ENCODE data around the gene DAP. TPM values are rescaled to one million over a fixed set of nuclear protein-coding genes. Genes with fewer than 3 reads are reported as not detected.

Gene DAP
- total and polyA plus RNA-seq, 4 donors = 49.9 to 131 (median 70.3) TPM

- H3K27me3 ChIP-seq (ENCODE audit: control insufficient read depth in 3 of 3, insufficient read depth in 3 of 3, low read length in 2 of 3) = peaks cover 0 to 19% (median 0%) of the 10 kb centered on the region in 3 donors
These were observed 106.5 kb downstream of the DAP start for GRCh38 chr5:10654566-10654965.

GRCh38 chr5:10653751-10654400 lies 107.2 kb downstream of the DAP start:
- Histone ChIP-seq H3K4me3 (no peak overlapping the region), H3K4me1 (ENCODE audit: control insufficient read depth in 5 of 5, insufficient read depth in 5 of 5, low read length in 5 of 5) (no peaks in the 10 kb centered on the region), H3K36me3 (ENCODE audit: control insufficient read depth in 4 of 4, insufficient read depth in 4 of 4, low read length in 4 of 4) (no peaks in the 10 kb centered on the region), H3K27ac (ENCODE audit: low read depth in 1 of 2, low read length in 1 of 2) (no peak overlapping the region), H3K9ac (ENCODE audit: insufficient read depth in 1 of 2, low read length in 2 of 2) (no peak overlapping the region), H3K9me3 (ENCODE audit: control insufficient read depth in 4 of 4, insufficient read depth in 3 of 4, low read length in 3 of 4) (peaks cover 0 to 2% (median 0%) of the 10 kb centered on the region in 4 donors), H3K27me3 (ENCODE audit: control insufficient read depth in 3 of 3, insufficient read depth in 3 of 3, low read length in 2 of 3) (peaks cover 0 to 19% (median 0%) of the 10 kb centered on the region in 3 donors)
- DNase-seq = no peak
- 85 to 89% methylated on average over 12 of the region's 12 CpGs for WGBS, 2 donors
- ATAC-seq (ENCODE audit: insufficient read depth, low FRiP score) = no peak
- TF ChIP-seq, protein P1, sequence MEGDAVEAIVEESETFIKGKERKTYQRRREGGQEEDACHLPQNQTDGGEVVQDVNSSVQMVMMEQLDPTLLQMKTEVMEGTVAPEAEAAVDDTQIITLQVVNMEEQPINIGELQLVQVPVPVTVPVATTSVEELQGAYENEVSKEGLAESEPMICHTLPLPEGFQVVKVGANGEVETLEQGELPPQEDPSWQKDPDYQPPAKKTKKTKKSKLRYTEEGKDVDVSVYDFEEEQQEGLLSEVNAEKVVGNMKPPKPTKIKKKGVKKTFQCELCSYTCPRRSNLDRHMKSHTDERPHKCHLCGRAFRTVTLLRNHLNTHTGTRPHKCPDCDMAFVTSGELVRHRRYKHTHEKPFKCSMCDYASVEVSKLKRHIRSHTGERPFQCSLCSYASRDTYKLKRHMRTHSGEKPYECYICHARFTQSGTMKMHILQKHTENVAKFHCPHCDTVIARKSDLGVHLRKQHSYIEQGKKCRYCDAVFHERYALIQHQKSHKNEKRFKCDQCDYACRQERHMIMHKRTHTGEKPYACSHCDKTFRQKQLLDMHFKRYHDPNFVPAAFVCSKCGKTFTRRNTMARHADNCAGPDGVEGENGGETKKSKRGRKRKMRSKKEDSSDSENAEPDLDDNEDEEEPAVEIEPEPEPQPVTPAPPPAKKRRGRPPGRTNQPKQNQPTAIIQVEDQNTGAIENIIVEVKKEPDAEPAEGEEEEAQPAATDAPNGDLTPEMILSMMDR (IDR thresholded peaks at IDR 0.05; ENCODE audit: control extremely low read depth, extremely low read depth) = no peak

More at GRCh38 chr5:10654566-10654965, 106.5 kb downstream of the DAP start:
- ATAC-seq (ENCODE audit: insufficient read depth, low FRiP score) (no peak), DNase-seq (no peak)
- TF ChIP-seq, protein P1 (IDR thresholded peaks at IDR 0.05; ENCODE audit: control extremely low read depth, extremely low read depth) = no peak
- Histone ChIP-seq H3K4me3 (no peak overlapping the region), H3K36me3 (ENCODE audit: control insufficient read depth in 4 of 4, insufficient read depth in 4 of 4, low read length in 4 of 4) (no peaks in the 10 kb centered on the region), H3K9ac (ENCODE audit: insufficient read depth in 1 of 2, low read length in 2 of 2) (no peak overlapping the region), H3K27ac (ENCODE audit: low read depth in 1 of 2, low read length in 1 of 2) (no peak overlapping the region), H3K4me1 (ENCODE audit: control insufficient read depth in 5 of 5, insufficient read depth in 5 of 5, low read length in 5 of 5) (no peaks in the 10 kb centered on the region), H3K9me3 (ENCODE audit: control insufficient read depth in 4 of 4, insufficient read depth in 3 of 4, low read length in 3 of 4) (no peaks in the 10 kb centered on the region)
- 93 to 95% methylated on average over 13 of the region's 13 CpGs for WGBS, 2 donors

DNA sequence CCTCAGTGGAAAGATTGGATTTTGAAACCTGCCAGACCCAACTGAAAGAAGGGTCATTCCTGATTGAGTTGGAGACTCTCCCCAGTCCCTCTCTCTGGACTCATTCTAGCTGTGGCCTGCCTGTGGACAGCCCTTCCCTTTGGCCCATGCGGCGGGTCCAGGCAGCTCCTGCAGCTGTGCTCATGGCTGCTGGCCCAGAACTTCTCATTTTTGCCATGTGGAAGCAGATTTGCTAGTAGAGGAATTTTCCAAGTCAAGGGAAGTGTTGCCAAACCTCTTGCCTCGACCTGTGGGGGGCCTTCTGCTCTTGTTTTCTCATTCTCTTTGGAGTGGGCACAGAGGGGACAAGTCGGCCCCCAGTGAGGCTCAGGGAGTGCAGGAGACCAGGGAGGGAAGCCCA lies 108.0 kb downstream of the DAP start:
- ATAC-seq (ENCODE audit: insufficient read depth, low FRiP score) (no peak), DNase-seq (peak; percentile 50 to 67 (median 55))
- Histone ChIP-seq H3K9ac (ENCODE audit: insufficient read depth in 1 of 2, low read length in 2 of 2) (no peak overlapping the region), H3K36me3 (ENCODE audit: control insufficient read depth in 4 of 4, insufficient read depth in 4 of 4, low read length in 4 of 4) (no peaks in the 10 kb centered on the region), H3K4me1 (ENCODE audit: control insufficient read depth in 5 of 5, insufficient read depth in 5 of 5, low read length in 5 of 5) (no peaks in the 10 kb centered on the region), H3K27me3 (ENCODE audit: control insufficient read depth in 3 of 3, insufficient read depth in 3 of 3, low read length in 2 of 3) (peaks cover 0 to 19% (median 2%) of the 10 kb centered on the region in 3 donors), H3K9me3 (ENCODE audit: control insufficient read depth in 4 of 4, insufficient read depth in 3 of 4, low read length in 3 of 4) (peaks cover 0 to 2% (median 0%) of the 10 kb centered on the region in 4 donors), H3K27ac (ENCODE audit: low read depth in 1 of 2, low read length in 1 of 2) (no peak overlapping the region), H3K4me3 (no peak overlapping the region)
- TF ChIP-seq, protein P1 (IDR thresholded peaks at IDR 0.05; ENCODE audit: control extremely low read depth, extremely low read depth) = no peak
- 56 to 57% methylated on average over 4 of the region's 4 CpGs for WGBS, 2 donors
